ENCODE results near the gene MYO10.

GRCh38 chr5:16891033-16891432 is 45.1 kb downstream of the MYO10 start:
- TF ChIP-seq POLR2AphosphoS5 (IDR thresholded peaks at IDR 0.05; ENCODE audit: low read depth, low read length) (no peak), PAX5 (IDR thresholded peaks at IDR 0.05; ENCODE audit: insufficient read depth, low read length, severe bottlenecking) (no peak), POLR2A (IDR thresholded peaks at IDR 0.05; ENCODE audit: low read depth, low read length) (no peak)
